Endothelial cell of umbilical vein (primary cell): ENCODE results near the gene LCE1B. TPM values are rescaled to one million over a fixed set of nuclear protein-coding genes. Genes with fewer than 3 reads are reported as not detected.

ENCODE experiments used
- BruUV-seq: library from RNA; stranded (reverse); fragments of 400-500 nt; replicated peaks from 2 replicates; lab custom pipeline; 2021; lab: Mats Ljungman, UMichigan
- CTCF ChIA-PET: fragments of 300-600, 350-600 bp; sonication (Branson Sonifier 250); formaldehyde crosslinking; loops from one replicate; lab custom pipeline; 2021; ENCODE audit warnings: antibody characterized with exemption, inconsistent platforms; lab: Charles Lee
- POLR2A ChIA-PET: fragments of 300-600, 350-600 bp; sonication (Branson Sonifier 250); formaldehyde crosslinking; loops from one replicate; lab custom pipeline; 2021; ENCODE audit warnings: antibody characterized with exemption, inconsistent platforms; lab: Charles Lee
- DNase-seq: peaks from one replicate; pipeline ENCODE4 v3.0.0-alpha.2; 2011; ENCODE audit warnings: low read depth, low spot score
- FAIRE-seq: peaks from 2 replicates; lab custom pipeline; 2011; peaks lifted over from hg19 to GRCh38; lab: Jason Lieb, UNC
- H2AFZ ChIP-seq: 2 replicates; pipeline ENCODE4 v1.6.0; 2012; ENCODE audit warnings: low read depth, low read length, control low read depth, inconsistent platforms
- H3K27ac ChIP-seq: 2 replicates; pipeline ENCODE4 v1.5.1; 2011; ENCODE audit warnings: low read depth, mild to moderate bottlenecking, control low read depth, low read length, moderate library complexity; ENCODE audit not compliant: insufficient read depth
- H3K27me3 ChIP-seq, 2 experiments: 2 replicates each; pipeline versions ENCODE4 v1.6.0 to v1.6.1; 2011; ENCODE audit warnings: low read length in 2 of 2, mixed read lengths in 1 of 2; ENCODE audit not compliant: control insufficient read depth in 2 of 2, insufficient read depth in 2 of 2
- H3K36me3 ChIP-seq, 2 experiments: 2 replicates in 1 of 2; 3 replicates in 1 of 2; pipeline ENCODE4 v1.5.1; 2011; ENCODE audit warnings: low read length in 2 of 2, mild to moderate bottlenecking in 1 of 2, moderate library complexity in 1 of 2; ENCODE audit not compliant: control insufficient read depth in 2 of 2, insufficient read depth in 2 of 2; ENCODE audit errors: extremely low read depth in 1 of 2
- H3K4me1 ChIP-seq: 3 replicates; pipeline ENCODE4 v1.5.1; 2011; ENCODE audit warnings: mild to moderate bottlenecking, low read length; ENCODE audit not compliant: control insufficient read depth, insufficient read depth; ENCODE audit errors: extremely low read depth
- H3K4me2 ChIP-seq: 2 replicates; pipeline ENCODE4 v1.6.1; 2011; ENCODE audit warnings: low read length, control low read depth, mixed read lengths; ENCODE audit not compliant: insufficient read depth
- H3K4me3 ChIP-seq, 3 experiments: fragments of 200-600 bp in 1 of 3; sonication (generic), shearing (Covaris generic) in 1 of 3; replicated peaks in 1 of 3; 2 replicates each; pipeline ENCODE4 v1.5.1; 2011 to 2016; ENCODE audit warnings: control low read depth in 3 of 3, low read length in 3 of 3, mild to moderate bottlenecking in 2 of 3, inconsistent platforms in 1 of 3, low read depth in 1 of 3, moderate library complexity in 1 of 3; ENCODE audit not compliant: insufficient read depth in 1 of 3
- H3K79me2 ChIP-seq: 2 replicates; pipeline ENCODE4 v1.6.0; 2012; ENCODE audit warnings: low read length, inconsistent platforms; ENCODE audit not compliant: control insufficient read depth, insufficient read depth
- H3K9ac ChIP-seq: replicated peaks from 2 replicates; pipeline ENCODE3; 2011; ENCODE audit warnings: low read length, control low read depth; ENCODE audit not compliant: insufficient read depth; ENCODE audit errors: extremely low read depth
- H3K9me1 ChIP-seq: replicated peaks from 3 replicates; pipeline ENCODE4 v1.6.0; 2011; ENCODE audit warnings: mild to moderate bottlenecking, low read length; ENCODE audit not compliant: control insufficient read depth, insufficient read depth; ENCODE audit errors: extremely low read depth
- H3K9me3 ChIP-seq: replicated peaks from 2 replicates; pipeline ENCODE4 v1.5.1; 2012; ENCODE audit warnings: low read length, inconsistent platforms; ENCODE audit not compliant: control insufficient read depth, insufficient read depth
- H4K20me1 ChIP-seq: replicated peaks from 2 replicates; pipeline ENCODE3; 2011; ENCODE audit warnings: mild to moderate bottlenecking, low read length; ENCODE audit not compliant: control insufficient read depth, insufficient read depth; ENCODE audit errors: extremely low read depth
- CTCF ChIP-seq, 2 donors: IDR thresholded peaks; 1 replicate in 1 of 2; 2 replicates in 1 of 2; pipeline ENCODE4 v1.5.1; 2011; ENCODE audit warnings: low read length in 2 of 2, mild to moderate bottlenecking in 2 of 2, moderate library complexity in 2 of 2, control low read depth in 1 of 2, inconsistent platforms in 1 of 2, low read depth in 1 of 2; ENCODE audit not compliant: insufficient read depth in 1 of 2; ENCODE audit errors: extremely low read depth in 1 of 2
- EZH2 ChIP-seq: IDR thresholded peaks from 2 replicates; pipeline ENCODE4 v1.6.1; 2012; ENCODE audit warnings: borderline replicate concordance, low read depth, mild to moderate bottlenecking, moderate library complexity, low read length, inconsistent platforms; ENCODE audit not compliant: severe bottlenecking
- FOS ChIP-seq: IDR thresholded peaks from 2 replicates; pipeline ENCODE4 v1.6.1; 2011; ENCODE audit warnings: mild to moderate bottlenecking, low read length, moderate library complexity, borderline replicate concordance; ENCODE audit not compliant: insufficient read depth
- GATA2 ChIP-seq: IDR thresholded peaks from 2 replicates; pipeline ENCODE4 v1.7.0; 2011; ENCODE audit warnings: low read depth, mild to moderate bottlenecking, moderate library complexity, mixed read lengths, low read length; ENCODE audit not compliant: insufficient read length, insufficient read depth
- JUN ChIP-seq: IDR thresholded peaks from 2 replicates; pipeline ENCODE4 v1.6.1; 2011; ENCODE audit warnings: borderline replicate concordance, low read depth; ENCODE audit not compliant: insufficient read length, insufficient read depth
- MAX ChIP-seq: IDR thresholded peaks from 2 replicates; pipeline ENCODE4 v1.6.1; 2011; ENCODE audit not compliant: insufficient read depth, insufficient read length
- MYC ChIP-seq: IDR thresholded peaks from one replicate; pipeline ENCODE4 v1.6.1; 2011; ENCODE audit warnings: mild to moderate bottlenecking, low read depth, low read length
- POLR2A ChIP-seq: IDR thresholded peaks from 2 replicates; pipeline ENCODE4 v1.6.1; 2012; ENCODE audit warnings: low read depth, mild to moderate bottlenecking, control low read depth, low read length
- POLR2AphosphoS5 ChIP-seq: IDR thresholded peaks from 2 replicates; pipeline ENCODE4 v1.6.1; 2012; ENCODE audit warnings: low read depth, mild to moderate bottlenecking, control low read depth, low read length, moderate library complexity; ENCODE audit not compliant: insufficient read depth
- dilution Hi-C: fragments of 300-500 bp; cut with MboI; formaldehyde crosslinking; loops from one replicate; pipeline ENCODE4 v1.15.0; 2019; ENCODE audit warnings: low sequenced_read_pairs; ENCODE audit not compliant: extremely low pct_ligation_motif_present
- intact Hi-C: fragments of 100-400 bp; cut with micrococcal nuclease; formaldehyde crosslinking; loops from one replicate; pipeline ENCODE4 v1.10.0; 2022
- polyA plus RNA-seq, 4 experiments: library from polyadenylated mRNA; depleted of rRNA in 3 of 4; stranded (reverse) in 3 of 4; unstranded in 1 of 4; fragments of >200 nt; gene quantifications; 2 replicates each; pipeline versions ENCODE4 v1.2.1 to v1.2.3, GENCODE V29; 2011 to 2012; ENCODE audit warnings: missing spikeins in 1 of 4
- total RNA-seq: library from RNA; stranded (reverse); gene quantifications from 2 replicates; pipeline ENCODE4 v1.2.3, GENCODE V29; 2021

LCE1B gene
- total and polyA plus RNA-seq, 2 donors (not counting 3 experiments of a cell fraction or from before 2014, with no cell fraction given): not detected

- H3K9me3 ChIP-seq: no peaks in the 10 kb centered on the region
- H3K4me2 ChIP-seq: no peak overlapping the region
- ChIA-PET POLR2A (no interaction called here), CTCF (no interaction called here)
- H3K27me3 ChIP-seq: no peaks in the 10 kb centered on the region
- H3K9ac ChIP-seq: no peak overlapping the region
- TF ChIP-seq MAX (no peak), EZH2 (no peak), CTCF (IDR thresholded peaks at IDR 0.05; ENCODE audit: extremely low read depth in 1 of 2, insufficient read depth in 1 of 2, low read depth in 1 of 2, low read length in 2 of 2) (no peak)
- DNase-seq (no peak), FAIRE-seq (no peak)
- H3K27ac ChIP-seq: no peak overlapping the region
- H3K4me3 ChIP-seq: no peak overlapping the region
- BruUV-seq: no TSS peak
- H3K9me1 ChIP-seq: no peaks in the 10 kb centered on the region
- no peaks in the 10 kb centered on the region for H3K79me2 ChIP-seq
- no peak overlapping the region for H2AFZ ChIP-seq
- no peaks in the 10 kb centered on the region for H3K36me3 ChIP-seq
- dilution Hi-C loops: no loop called here
- H3K4me1 ChIP-seq: no peaks in the 10 kb centered on the region
- H4K20me1 ChIP-seq: no peaks in the 10 kb centered on the region
- intact Hi-C loops: no loop called here
These were observed 5.5 kb downstream of the LCE1B start for GRCh38 chr1:152817309-152817708.

- H3K27ac ChIP-seq: no peak overlapping the region
- FAIRE-seq: no peak
- no peaks in the 10 kb centered on the region for H3K4me1 ChIP-seq
- TF ChIP-seq MAX (no peak), FOS (no peak), EZH2 (no peak), POLR2A (no peak), CTCF (IDR thresholded peaks at IDR 0.05; ENCODE audit: extremely low read depth in 1 of 2, insufficient read depth in 1 of 2, low read depth in 1 of 2, low read length in 2 of 2) (no peak), JUN (no peak), POLR2AphosphoS5 (no peak), MYC (no peak), GATA2 (no peak)
- H3K36me3 ChIP-seq: no peaks in the 10 kb centered on the region
- H4K20me1 ChIP-seq: no peaks in the 10 kb centered on the region
- no peak overlapping the region for H3K4me2 ChIP-seq
- no peaks in the 10 kb centered on the region for H3K9me3 ChIP-seq
- H2AFZ ChIP-seq: no peak overlapping the region
- H3K79me2 ChIP-seq: no peaks in the 10 kb centered on the region
- dilution Hi-C loops (no loop called here), intact Hi-C loops (no loop called here)
- no peaks in the 10 kb centered on the region for H3K9me1 ChIP-seq
- ChIA-PET POLR2A (no interaction called here), CTCF (no interaction called here)
- BruUV-seq: no TSS peak
- DNase-seq: no peak
- H3K4me3 ChIP-seq: no peak overlapping the region
- H3K27me3 ChIP-seq: no peaks in the 10 kb centered on the region
- H3K9ac ChIP-seq: no peak overlapping the region
These were observed 11.5 kb downstream of the LCE1B start for GRCh38 chr1:152823294-152823693.
